Measurements from ENCODE around the gene RBMS3. TPM values are rescaled to one million over a fixed set of nuclear protein-coding genes. Genes with fewer than 3 reads are reported as not detected.

The RBMS3 gene
- total RNA-seq, 1 experiment from 2014 or later = 0.42 TPM

GRCh38 chr3:29520764-29521163 is 239.9 kb downstream of the RBMS3 start:
- Histone ChIP-seq H3K27me3 (ENCODE audit: insufficient read depth, low read length) (no peaks in the 10 kb centered on the region), H3K79me2 (ENCODE audit: insufficient read depth, low read length) (no peaks in the 10 kb centered on the region), H3K36me3 (ENCODE audit: control insufficient read depth in 1 of 2, insufficient read depth in 2 of 2, low read length in 2 of 2) (no peaks in the 10 kb centered on the region), H3K27ac (ENCODE audit: low read depth, low read length) (no peak overlapping the region), H3K9me3 (ENCODE audit: control insufficient read depth in 1 of 2, insufficient read depth in 1 of 2, low read depth in 1 of 2, low read length in 2 of 2) (no peaks in the 10 kb centered on the region), H4K20me1 (ENCODE audit: insufficient read depth) (no peaks in the 10 kb centered on the region), H3K4me3 (replicated peaks in 1 of 2; ENCODE audit: low read depth in 1 of 2, low read length in 2 of 2) (no peak overlapping the region), H2AFZ (ENCODE audit: low read depth, low read length, poor library complexity, severe bottlenecking) (no peak overlapping the region), H3K9me2 (ENCODE audit: insufficient read depth) (no peaks in the 10 kb centered on the region), H3K4me2 (ENCODE audit: low read length) (no peak overlapping the region), H3K4me1 (ENCODE audit: control insufficient read depth in 1 of 2, insufficient read depth in 2 of 2, low read length in 2 of 2) (no peaks in the 10 kb centered on the region), H3K9ac (ENCODE audit: low read length) (no peak overlapping the region)
- POLR2A ChIA-PET = no interaction called here
- no TSS peak for BruUV-seq (replicated peaks)
- intact Hi-C loops (cut with micrococcal nuclease) = no loop called here
- no peak for DNase-seq (ENCODE audit: low read depth, low spot score)
- CTCF ChIA-PET = no interaction called here
- ATAC-seq = no peak
- TF ChIP-seq RAD21 (IDR thresholded peaks at IDR 0.05; ENCODE audit: low read depth) = no peak
- no peak for TF ChIP-seq EGR1 (IDR thresholded peaks at IDR 0.05; ENCODE audit: low read depth)
- TF ChIP-seq CBX3 (IDR thresholded peaks at IDR 0.05; ENCODE audit: low read depth) = no peak
- no peak for TF ChIP-seq POLR2AphosphoS5 (IDR thresholded peaks at IDR 0.05; ENCODE audit: low read depth, low read length)
- no peak for TF ChIP-seq CTCF (IDR thresholded peaks at IDR 0.05 in 2 of 3, conservative IDR thresholded peaks at IDR 0.05 in 1 of 3; ENCODE audit: borderline replicate concordance in 1 of 3, insufficient read depth in 1 of 3, low read depth in 2 of 3, low read length in 2 of 3)
- no peak for TF ChIP-seq JUND (IDR thresholded peaks at IDR 0.05)
- TF ChIP-seq SIN3A (IDR thresholded peaks at IDR 0.05; ENCODE audit: low read depth) = no peak
- TF ChIP-seq ZBTB33 (IDR thresholded peaks at IDR 0.05; ENCODE audit: extremely low read depth, insufficient replicate concordance, low read length) = no peak
- no peak for TF ChIP-seq CEBPB (IDR thresholded peaks at IDR 0.05; ENCODE audit: low read depth)
- TF ChIP-seq EZH2phosphoT487 (IDR thresholded peaks at IDR 0.05; ENCODE audit: borderline replicate concordance) = no peak
- TF ChIP-seq REST (IDR thresholded peaks at IDR 0.05; ENCODE audit: low read depth) = no peak
- no peak for TF ChIP-seq SP1 (IDR thresholded peaks at IDR 0.05; ENCODE audit: low read depth)
- TF ChIP-seq TCF7L2 (IDR thresholded peaks at IDR 0.05; ENCODE audit: borderline replicate concordance, extremely low read depth, insufficient read depth, insufficient read length) = no peak
- TF ChIP-seq ZNF274 (IDR thresholded peaks at IDR 0.05; ENCODE audit: low read depth, low read length) = no peak
- RAD21 ChIA-PET (ENCODE audit: low non-redundant PET in 1 of 2, low total read pairs in 2 of 2, uncharacterized antibody in 2 of 2, unreplicated experiment in 2 of 2) = no interaction called here

All from HCT116 (cell line).